Activated naive CD8-positive, alpha-beta T cell treated with anti-CD3 and anti-CD28 coated beads, Interleukin-2, amount 50 U/mL, for 16 hours (primary cell): Measurements from ENCODE around the gene FRMPD2.
"Not testable (repeated sequence)": the region's sequence is repeated elsewhere in the genome, so short reads cannot be mapped to it uniquely, and the experiment has no call there.

Experiments used
- DNase-seq: peaks from one replicate; pipeline ENCODE4 v3.0.0-alpha.2; 2020; ENCODE audit warnings: low read depth, low spot score

FRMPD2 gene

GRCh38 chr10:48288661-48289060 is 14.2 kb upstream of the FRMPD2 start:
- no peak for DNase-seq

- DNase-seq = no peak
Observed at GRCh38 chr10:48287417-48288391, 13.2 kb upstream of the FRMPD2 start.

- no peak for DNase-seq
Observed at GRCh38 chr10:48286356-48286755, 11.9 kb upstream of the FRMPD2 start.

GRCh38 chr10:48285710-48286109 is 11.2 kb upstream of the FRMPD2 start:
- no peak for DNase-seq

- no peak for DNase-seq
Observed at GRCh38 chr10:48284811-48285210, 10.3 kb upstream of the FRMPD2 start.

GRCh38 chr10:48284002-48284546 is 9.6 kb upstream of the FRMPD2 start:
- DNase-seq = no peak

GRCh38 chr10:48282829-48283228 is 8.3 kb upstream of the FRMPD2 start:
- DNase-seq = no peak

- not testable (repeated sequence) for DNase-seq
Observed at GRCh38 chr10:48281697-48282096, 7.2 kb upstream of the FRMPD2 start.

- DNase-seq = no peak
Observed at GRCh38 chr10:48279081-48279751, 4.7 kb upstream of the FRMPD2 start.

GRCh38 chr10:48277093-48277492 is 2.6 kb upstream of the FRMPD2 start:
- no peak for DNase-seq

- DNase-seq = no peak
Observed at GRCh38 chr10:48273741-48274140, 755 bp downstream of the FRMPD2 start.

GRCh38 chr10:48272682-48273081 is 1.8 kb downstream of the FRMPD2 start:
- DNase-seq = no peak

GRCh38 chr10:48271047-48271730 is 3.3 kb downstream of the FRMPD2 start:
- DNase-seq = no peak

- DNase-seq = no peak
Observed at GRCh38 chr10:48266528-48266927, 8.0 kb downstream of the FRMPD2 start.

GRCh38 chr10:48258105-48258504 is 16.4 kb downstream of the FRMPD2 start:
- DNase-seq = no peak

- no peak for DNase-seq
Observed at GRCh38 chr10:48257407-48257961, 17.0 kb downstream of the FRMPD2 start.

- DNase-seq = no peak
Observed at GRCh38 chr10:48255722-48256121, 18.8 kb downstream of the FRMPD2 start.

- no peak for DNase-seq
Observed at GRCh38 chr10:48254750-48255512, 19.6 kb downstream of the FRMPD2 start.

- no peak for DNase-seq
Observed at GRCh38 chr10:48253970-48254657, 20.4 kb downstream of the FRMPD2 start.

GRCh38 chr10:48252354-48252650 is 22.2 kb downstream of the FRMPD2 start:
- no peak for DNase-seq
